H1 (cell line): ENCODE results near the gene AGPS. TPM values are rescaled to one million over a fixed set of nuclear protein-coding genes. Genes with fewer than 3 reads are reported as not detected.

Source experiments
- CTCF ChIA-PET: fragments of 300-600 bp; sonication (Branson Sonifier 250); formaldehyde crosslinking; loops from one replicate; lab custom pipeline; 2021; ENCODE audit not compliant: partially characterized antibody; lab: Charles Lee
- POLR2A ChIA-PET: fragments of 300-600 bp; sonication (Branson Sonifier 250); formaldehyde crosslinking; loops from one replicate; lab custom pipeline; 2021; ENCODE audit warnings: inconsistent platforms; ENCODE audit not compliant: partially characterized antibody; lab: Charles Lee
- DNase-seq, 2 experiments: peaks; one replicate each; pipeline versions ENCODE4 v3.0.0 to v3.0.0-alpha.2; 2010 to 2022; ENCODE audit warnings: low spot score in 2 of 2, low read depth in 1 of 2, mixed read lengths in 1 of 2
- FAIRE-seq: peaks from 2 replicates; lab custom pipeline; 2011; peaks lifted over from hg19 to GRCh38; lab: Jason Lieb, UNC
- H2AFZ ChIP-seq: 2 replicates; pipeline ENCODE4 v1.8.1; 2012; ENCODE audit warnings: low read length, inconsistent platforms
- H2AK5ac ChIP-seq: 2 replicates; pipeline ENCODE4 v1.6.1; 2013; ENCODE audit warnings: low read depth, low read length
- H2BK120ac ChIP-seq: replicated peaks from 2 replicates; pipeline ENCODE3; 2013; ENCODE audit warnings: low read depth, low read length, inconsistent platforms
- H2BK12ac ChIP-seq: 2 replicates; pipeline ENCODE4 v1.6.1; 2013; ENCODE audit warnings: low read depth, low read length
- H2BK15ac ChIP-seq: 2 replicates; pipeline ENCODE4 v1.6.1; 2013; ENCODE audit warnings: low read length
- H2BK20ac ChIP-seq: 2 replicates; pipeline ENCODE4 v1.6.1; 2013; ENCODE audit warnings: low read length
- H2BK5ac ChIP-seq: 2 replicates; pipeline ENCODE4 v1.6.1; 2013; ENCODE audit warnings: low read depth, low read length
- H3K14ac ChIP-seq: 2 replicates; pipeline ENCODE4 v1.6.1; 2013; ENCODE audit warnings: inconsistent platforms; ENCODE audit not compliant: insufficient read length
- H3K18ac ChIP-seq: 2 replicates; pipeline ENCODE4 v1.6.1; 2013; ENCODE audit warnings: low read length; ENCODE audit errors: extremely low read depth
- H3K23ac ChIP-seq: 2 replicates; pipeline ENCODE4 v1.6.1; 2013; ENCODE audit warnings: inconsistent platforms; ENCODE audit not compliant: insufficient read length
- H3K23me2 ChIP-seq: 2 replicates; pipeline ENCODE4 v1.6.1; 2013; ENCODE audit warnings: low read depth, low read length
- H3K27ac ChIP-seq: 2 replicates; pipeline ENCODE4 v1.6.1; 2011; ENCODE audit warnings: low read depth, low read length, inconsistent platforms
- H3K27me3 ChIP-seq, 4 experiments: replicated peaks in 1 of 4; 1 replicate in 1 of 4; 2 replicates in 3 of 4; pipeline versions ENCODE4 v1.6.1 to v1.8.1; 2011 to 2013; ENCODE audit warnings: low read length in 3 of 4, mild to moderate bottlenecking in 3 of 4, inconsistent platforms in 2 of 4, mixed read lengths in 2 of 4, moderate library complexity in 1 of 4; ENCODE audit not compliant: control insufficient read depth in 3 of 4, insufficient read depth in 3 of 4; ENCODE audit errors: extremely low read depth in 1 of 4
- H3K36me3 ChIP-seq, 4 experiments: 2 replicates each; pipeline versions ENCODE4 v1.6.1 to v1.8.1; 2011 to 2013; ENCODE audit warnings: mild to moderate bottlenecking in 4 of 4, low read length in 3 of 4, moderate library complexity in 2 of 4, control low read depth in 1 of 4, inconsistent platforms in 1 of 4; ENCODE audit not compliant: insufficient read depth in 4 of 4, control insufficient read depth in 2 of 4
- H3K4ac ChIP-seq: replicated peaks from 2 replicates; pipeline ENCODE3; 2013; ENCODE audit warnings: low read length, low read depth, mixed read lengths, inconsistent platforms; ENCODE audit not compliant: insufficient read length
- H3K4me1 ChIP-seq, 4 experiments: replicated peaks in 1 of 4; 1 replicate in 1 of 4; 2 replicates in 3 of 4; pipeline versions ENCODE4 v1.6.1 to v1.8.1; 2011 to 2013; ENCODE audit warnings: low read length in 3 of 4, inconsistent platforms in 2 of 4, mixed read lengths in 1 of 4; ENCODE audit not compliant: insufficient read depth in 4 of 4, control insufficient read depth in 3 of 4
- H3K4me2 ChIP-seq, 2 experiments: 2 replicates each; pipeline versions ENCODE4 v1.6.1 to v1.8.1; 2011 to 2013; ENCODE audit warnings: low read depth in 2 of 2, low read length in 2 of 2, control low read depth in 1 of 2, inconsistent platforms in 1 of 2, mild to moderate bottlenecking in 1 of 2; ENCODE audit not compliant: insufficient read depth in 1 of 2
- H3K4me3 ChIP-seq, 4 experiments: fragments of 200-600, 300-600 bp in 1 of 4; sonication (generic), shearing (Covaris generic), sonication (Bioruptor Twin) in 1 of 4; 2 replicates each; pipeline versions ENCODE4 v1.5.1 to v1.8.1; 2011 to 2016; ENCODE audit warnings: low read length in 4 of 4, low read depth in 3 of 4, control low read depth in 2 of 4, inconsistent platforms in 2 of 4, mild to moderate bottlenecking in 2 of 4, mixed read lengths in 1 of 4, moderate library complexity in 1 of 4; ENCODE audit not compliant: insufficient read depth in 2 of 4; ENCODE audit errors: extremely low read depth in 1 of 4
- H3K56ac ChIP-seq: replicated peaks from 2 replicates; pipeline ENCODE3; 2013; ENCODE audit warnings: low read depth, mild to moderate bottlenecking, mixed read lengths, low read length, inconsistent platforms; ENCODE audit not compliant: insufficient read length
- H3K79me1 ChIP-seq: 2 replicates; pipeline ENCODE4 v1.6.1; 2013; ENCODE audit warnings: low read depth, low read length, control low read depth
- H3K79me2 ChIP-seq, 2 experiments: 2 replicates each; pipeline versions ENCODE4 v1.6.1 to v1.8.1; 2012 to 2013; ENCODE audit warnings: low read length in 2 of 2, mild to moderate bottlenecking in 2 of 2, inconsistent platforms in 1 of 2; ENCODE audit not compliant: insufficient read depth in 2 of 2, control insufficient read depth in 1 of 2
- H3K9ac ChIP-seq, 4 experiments: replicated peaks in 1 of 4; 1 replicate in 1 of 4; 2 replicates in 3 of 4; pipeline versions ENCODE4 v1.6.1 to v1.8.1; 2011 to 2013; ENCODE audit warnings: low read depth in 3 of 4, low read length in 3 of 4, control low read depth in 2 of 4, mild to moderate bottlenecking in 2 of 4, moderate library complexity in 2 of 4, inconsistent platforms in 1 of 4; ENCODE audit errors: extremely low read depth in 1 of 4
- H3K9me3 ChIP-seq, 2 experiments: 2 replicates each; pipeline versions ENCODE4 v1.6.1 to v1.8.1; 2012 to 2013; ENCODE audit warnings: mild to moderate bottlenecking in 2 of 2, moderate library complexity in 2 of 2, control low read depth in 1 of 2, inconsistent platforms in 1 of 2, low read depth in 1 of 2, low read length in 1 of 2, mixed read lengths in 1 of 2; ENCODE audit not compliant: insufficient read depth in 2 of 2
- H4K20me1 ChIP-seq, 2 experiments: replicated peaks in 1 of 2; 2 replicates each; pipeline versions ENCODE3 to v1.8.1; 2011 to 2013; ENCODE audit warnings: inconsistent platforms in 2 of 2, low read length in 2 of 2, mild to moderate bottlenecking in 1 of 2; ENCODE audit not compliant: insufficient read depth in 2 of 2, control insufficient read depth in 1 of 2
- H4K5ac ChIP-seq: 2 replicates; pipeline ENCODE4 v1.6.1; 2013; ENCODE audit warnings: low read length, low read depth, mixed read lengths, inconsistent platforms; ENCODE audit not compliant: insufficient read length
- H4K8ac ChIP-seq: 2 replicates; pipeline ENCODE4 v1.8.0; 2013; ENCODE audit warnings: mild to moderate bottlenecking, moderate library complexity, low read length, inconsistent platforms; ENCODE audit not compliant: insufficient read depth; ENCODE audit errors: extremely low read depth
- H4K91ac ChIP-seq: replicated peaks from 2 replicates; pipeline ENCODE3; 2013; ENCODE audit warnings: low read length, mixed read lengths, inconsistent platforms; ENCODE audit not compliant: insufficient read length
- CREB1 ChIP-seq: IDR thresholded peaks from 2 replicates; pipeline ENCODE4 v1.6.1; 2012; ENCODE audit warnings: inconsistent platforms
- WGBS, 2 experiments: shearing (Covaris generic) in 1 of 2; methylation state at CpG; one replicate each; pipeline versions ENCODE4 v1.1.6 to v1.1.7; 2013 to 2015; ENCODE audit warnings: low lambda C conversion rate in 2 of 2, mixed read lengths in 2 of 2, inconsistent platforms in 1 of 2, low coverage in 1 of 2, missing lambda C conversion rate in 1 of 2; ENCODE audit not compliant: insufficient replicate concordance in 2 of 2, insufficient coverage in 1 of 2, insufficient read length in 1 of 2; ENCODE audit errors: extremely low coverage in 1 of 2, missing lambda C conversion rate in 1 of 2; 5-methylcytosine and 5-hydroxymethylcytosine counted together
- polyA plus RNA-seq, 7 experiments: library from polyadenylated mRNA; depleted of rRNA in 3 of 7; stranded (reverse) in 5 of 7; unstranded in 2 of 7; fragments of >200 nt in 5 of 7; fragments of 200-250 nt in 2 of 7; gene quantifications; 1 replicate in 5 of 7; 2 replicates in 1 of 7; 4 replicates in 1 of 7; pipeline versions ENCODE4 v1.2.1 to v1.2.3, GENCODE V29; 2011 to 2013; ENCODE audit warnings: missing spikeins in 2 of 7, mixed read lengths in 2 of 7
- total RNA-seq: library from RNA; stranded (reverse); fragmentation: NEBNext Ultra II Directional; extraction: Animal tissue kit (Norgen Biotek cat#: 25700); gene quantifications from 2 replicates; pipeline ENCODE4 v1.2.1, GENCODE V29; 2021

AGPS gene
- total and polyA plus RNA-seq, 2 of the 8 experiments (the other 6 are each of a cell fraction or from before 2014, with no cell fraction given) = 7.3 to 57.8 TPM

GRCh38 chr2:177495945-177496344 lies 103.4 kb downstream of the AGPS start:
- no peaks in the 10 kb centered on the region for H3K23me2 ChIP-seq
- CTCF ChIA-PET = no interaction called here
- H2BK15ac ChIP-seq = no peak overlapping the region
- POLR2A ChIA-PET = interaction anchor here (0.6 kb wide), 1 partner anchor 211 kb away, joined by 3 read pairs; no protein-coding TSS in a partner anchor
- H2AK5ac ChIP-seq = no peak overlapping the region
- H3K36me3 ChIP-seq = no peaks in the 10 kb centered on the region; a peak in 1 of 8 replicates
- H3K79me2 ChIP-seq = no peaks in the 10 kb centered on the region
- H3K9ac ChIP-seq = no peak overlapping the region
- H3K4me1 ChIP-seq = no peaks in the 10 kb centered on the region
- H4K5ac ChIP-seq = no peak overlapping the region
- no peaks in the 10 kb centered on the region for H3K27me3 ChIP-seq
- H3K18ac ChIP-seq = no peak overlapping the region
- H3K4me2 ChIP-seq = no peak overlapping the region
- no peak overlapping the region for H4K8ac ChIP-seq
- no peak overlapping the region for H2BK20ac ChIP-seq
- H3K27ac ChIP-seq = no peak overlapping the region
- no peak overlapping the region for H3K56ac ChIP-seq
- H2BK12ac ChIP-seq = no peak overlapping the region
- H3K23ac ChIP-seq = no peak overlapping the region
- no peak overlapping the region for H3K14ac ChIP-seq
- H3K79me1 ChIP-seq = no peaks in the 10 kb centered on the region
- H4K20me1 ChIP-seq = no peaks in the 10 kb centered on the region
- no peak for DNase-seq
- no peak overlapping the region for H3K4ac ChIP-seq
- TF ChIP-seq CREB1 = no peak
- TF ChIP-seq, all 59 proteins: peak for 0
- no peak overlapping the region for H3K4me3 ChIP-seq
- WGBS, 2 experiments = 84% methylated on average over 2 of the region's 2 CpGs; no CpG with 5 or more reads in 1 of the 2 experiments
- H3K9me3 ChIP-seq = no peaks in the 10 kb centered on the region
- no peak overlapping the region for H2AFZ ChIP-seq
- no peak overlapping the region for H4K91ac ChIP-seq
- no peak for FAIRE-seq
- H2BK120ac ChIP-seq = no peak overlapping the region
- no peak overlapping the region for H2BK5ac ChIP-seq
